ENCODE data around the gene ST3GAL5. TPM values are rescaled to one million over a fixed set of nuclear protein-coding genes. Genes with fewer than 3 reads are reported as not detected.

The ST3GAL5 gene
- total RNA-seq, 4 donors from 2014 or later = 139 to 199 (median 156) TPM

GRCh38 chr2:85846411-85846810, 42.4 kb downstream of the ST3GAL5 start:
- intact Hi-C loops (cut with DNase I) = no loop called here

GRCh38 chr2:85844486-85844885, 44.3 kb downstream of the ST3GAL5 start:
- Histone ChIP-seq H3K27me3 (no peaks in the 10 kb centered on the region), H3K9me3 (no peaks in the 10 kb centered on the region), H3K36me3 (peaks cover 37 to 60% of the 10 kb centered on the region in 2 donors), H3K27ac (no peak overlapping the region), H3K4me1 (no peaks in the 10 kb centered on the region), H3K4me3 (replicated peaks in 1 of 3) (no peak overlapping the region)
- 95 to 100% methylated on average over 4 of the region's 4 CpGs for WGBS, 2 donors
- intact Hi-C loops (cut with DNase I) = no loop called here
- no peak for DNase-seq
- TF ChIP-seq CTCF (IDR thresholded peaks at IDR 0.05) (no peak), POLR2A (IDR thresholded peaks at IDR 0.05) (no peak)

More at GRCh38 chr2:85846411-85846810, 42.4 kb downstream of the ST3GAL5 start:
- Histone ChIP-seq H3K27ac (no peak overlapping the region), H3K36me3 (peaks cover 45 to 65% of the 10 kb centered on the region in 2 donors), H3K9me3 (no peaks in the 10 kb centered on the region), H3K27me3 (no peaks in the 10 kb centered on the region), H3K4me1 (no peaks in the 10 kb centered on the region), H3K4me3 (replicated peaks in 1 of 3) (no peak overlapping the region)
- TF ChIP-seq POLR2A (IDR thresholded peaks at IDR 0.05) (no peak), CTCF (IDR thresholded peaks at IDR 0.05) (no peak)
- no peak for DNase-seq
- 93 to 95% methylated on average over 4 of the region's 4 CpGs for WGBS, 2 donors

- DNase-seq = no peak
- peaks cover 46 to 69% of the 10 kb centered on the region in 2 donors for H3K36me3 ChIP-seq
- peak in 3 of 6 experiments; percentile 14 to 40 (median 31) for TF ChIP-seq CTCF (IDR thresholded peaks at IDR 0.05)
- TF ChIP-seq POLR2A (IDR thresholded peaks at IDR 0.05) = no peak
- H3K27me3 ChIP-seq = no peaks in the 10 kb centered on the region
- intact Hi-C loops (cut with DNase I) = no loop called here
- 64 to 66% methylated on average over 4 of the region's 4 CpGs for WGBS, 2 donors
- H3K9me3 ChIP-seq = no peaks in the 10 kb centered on the region
- H3K27ac ChIP-seq = no peak overlapping the region
- no peak overlapping the region for H3K4me3 ChIP-seq (replicated peaks in 1 of 3)
- no peaks in the 10 kb centered on the region for H3K4me1 ChIP-seq
Observed at GRCh38 chr2:85843543-85843942, 45.2 kb downstream of the ST3GAL5 start.

GRCh38 chr2:85840091-85840490, 48.7 kb downstream of the ST3GAL5 start:
- no peak for TF ChIP-seq POLR2A (IDR thresholded peaks at IDR 0.05)
- no peak for TF ChIP-seq CTCF (IDR thresholded peaks at IDR 0.05)

GRCh38 chr2:85839461-85839860, 49.3 kb downstream of the ST3GAL5 start:
- intact Hi-C loops (cut with DNase I) = loop anchor here (5.0 kb wide), 1 partner anchor 33 kb away; no protein-coding TSS in a partner anchor
- DNase-seq = no peak
- H3K27me3 ChIP-seq = no peaks in the 10 kb centered on the region
- 96 to 97% methylated on average over 10 of the region's 10 CpGs for WGBS, 2 donors
- TF ChIP-seq CTCF (IDR thresholded peaks at IDR 0.05) = no peak
- no peak for TF ChIP-seq POLR2A (IDR thresholded peaks at IDR 0.05)
- no peak overlapping the region for H3K4me3 ChIP-seq (replicated peaks in 1 of 3)
- no peak overlapping the region for H3K27ac ChIP-seq
- H3K36me3 ChIP-seq = peaks cover 28 to 37% of the 10 kb centered on the region in 2 donors
- no peaks in the 10 kb centered on the region for H3K4me1 ChIP-seq
- no peaks in the 10 kb centered on the region for H3K9me3 ChIP-seq

More at GRCh38 chr2:85840091-85840490, 48.7 kb downstream of the ST3GAL5 start:
- H3K4me1 ChIP-seq = no peaks in the 10 kb centered on the region
- WGBS, 2 donors = 94 to 95% methylated on average over 9 of the region's 9 CpGs
- H3K9me3 ChIP-seq = no peaks in the 10 kb centered on the region
- peaks cover 31 to 43% of the 10 kb centered on the region in 2 donors for H3K36me3 ChIP-seq
- no peak for DNase-seq
- no peak overlapping the region for H3K27ac ChIP-seq
- no peaks in the 10 kb centered on the region for H3K27me3 ChIP-seq
- intact Hi-C loops (cut with DNase I) = no loop called here
- no peak overlapping the region for H3K4me3 ChIP-seq (replicated peaks in 1 of 3)
